ENCODE data around the gene UCK2.

DNA sequence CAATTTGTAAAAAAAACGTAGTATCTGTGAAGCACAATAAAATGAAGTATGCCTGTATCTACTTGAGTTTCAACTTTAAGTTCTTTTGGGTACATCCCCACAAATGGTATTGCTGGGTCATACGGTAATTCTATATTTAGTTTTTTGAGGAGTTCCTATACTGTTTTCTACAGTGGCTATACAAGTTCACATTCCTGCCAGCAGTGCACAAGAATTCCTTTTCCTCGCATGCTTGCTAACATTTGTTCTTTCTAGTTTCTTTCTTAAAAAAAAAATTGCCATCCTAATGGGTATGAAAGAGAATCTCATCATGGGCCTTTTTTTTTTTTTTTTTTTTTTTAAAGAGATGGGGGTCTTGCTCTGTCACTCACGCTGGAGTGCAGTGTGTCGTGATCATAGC is 41.9 kb downstream of the UCK2 start:
- TF ChIP-seq POLR2A (IDR thresholded peaks at IDR 0.05), result no peak
- TF ChIP-seq, protein P1, sequence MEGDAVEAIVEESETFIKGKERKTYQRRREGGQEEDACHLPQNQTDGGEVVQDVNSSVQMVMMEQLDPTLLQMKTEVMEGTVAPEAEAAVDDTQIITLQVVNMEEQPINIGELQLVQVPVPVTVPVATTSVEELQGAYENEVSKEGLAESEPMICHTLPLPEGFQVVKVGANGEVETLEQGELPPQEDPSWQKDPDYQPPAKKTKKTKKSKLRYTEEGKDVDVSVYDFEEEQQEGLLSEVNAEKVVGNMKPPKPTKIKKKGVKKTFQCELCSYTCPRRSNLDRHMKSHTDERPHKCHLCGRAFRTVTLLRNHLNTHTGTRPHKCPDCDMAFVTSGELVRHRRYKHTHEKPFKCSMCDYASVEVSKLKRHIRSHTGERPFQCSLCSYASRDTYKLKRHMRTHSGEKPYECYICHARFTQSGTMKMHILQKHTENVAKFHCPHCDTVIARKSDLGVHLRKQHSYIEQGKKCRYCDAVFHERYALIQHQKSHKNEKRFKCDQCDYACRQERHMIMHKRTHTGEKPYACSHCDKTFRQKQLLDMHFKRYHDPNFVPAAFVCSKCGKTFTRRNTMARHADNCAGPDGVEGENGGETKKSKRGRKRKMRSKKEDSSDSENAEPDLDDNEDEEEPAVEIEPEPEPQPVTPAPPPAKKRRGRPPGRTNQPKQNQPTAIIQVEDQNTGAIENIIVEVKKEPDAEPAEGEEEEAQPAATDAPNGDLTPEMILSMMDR (IDR thresholded peaks at IDR 0.05), result no peak
- TF ChIP-seq POLR2AphosphoS5 (IDR thresholded peaks at IDR 0.05), result no peak
- TF ChIP-seq EP300 (IDR thresholded peaks at IDR 0.05), result no peak
